ENCODE measurements around the gene LRP6.

- TF ChIP-seq POLR2A (IDR thresholded peaks at IDR 0.05), result no peak
- no peak for TF ChIP-seq CTCF (IDR thresholded peaks at IDR 0.05)
Observed at GRCh38 chr12:12123036-12123604, 143.7 kb downstream of the LRP6 start.
